Activated CD4-positive, alpha-beta T cell treated with anti-CD3 and anti-CD28 coated beads, Interleukin-2, amount 10 ng/mL, durations not matched to agents 7 days and 5 days (primary cell): ENCODE data around the gene CARD10. TPM values are rescaled to one million over a fixed set of nuclear protein-coding genes. Genes with fewer than 3 reads are reported as not detected.

Experiments used
- CTCF ChIA-PET: fragments of 350-600 bp; sonication (Branson Sonifier 250); formaldehyde crosslinking; loops from one replicate; lab custom pipeline; 2021; ENCODE audit warnings: antibody characterized with exemption; lab: Charles Lee
- POLR2A ChIA-PET: fragments of 350-600 bp; sonication (Branson Sonifier 250); formaldehyde crosslinking; loops from one replicate; lab custom pipeline; 2021; ENCODE audit warnings: antibody characterized with exemption; lab: Charles Lee
- DNase-seq: peaks from one replicate; pipeline ENCODE4 v3.0.0-alpha.2; 2020
- H3K27ac Mint-ChIP-seq: one replicate; pipeline ENCODE4 v1.8.0; 2021; ENCODE audit warnings: mild to moderate bottlenecking, moderate library complexity, mixed read lengths
- H3K27me3 Mint-ChIP-seq: one replicate; pipeline ENCODE4 v1.8.0; 2021; ENCODE audit warnings: mixed read lengths
- H3K36me3 Mint-ChIP-seq: one replicate; pipeline ENCODE4 v1.8.0; 2021; ENCODE audit warnings: low read depth, mixed read lengths
- H3K4me1 Mint-ChIP-seq: one replicate; pipeline ENCODE4 v1.8.0; 2021; ENCODE audit warnings: mixed read lengths
- H3K4me3 Mint-ChIP-seq: one replicate; pipeline ENCODE4 v1.8.0; 2021; ENCODE audit warnings: mild to moderate bottlenecking, moderate library complexity, mixed read lengths
- H3K9me3 Mint-ChIP-seq: one replicate; pipeline ENCODE4 v1.8.0; 2021; ENCODE audit warnings: mixed read lengths
- total RNA-seq, 2 experiments: library from RNA; stranded (reverse); gene quantifications; one replicate each; pipeline ENCODE4 v1.2.3, GENCODE V29; 2021

The CARD10 gene
- total RNA-seq, 2 experiments from 2014 or later: not detected

GRCh38 chr22:37457093-37457893, 61.9 kb downstream of the CARD10 start:
- Mint-ChIP-seq H3K4me1 (peaks cover 3% of the 10 kb centered on the region), H3K27me3 (no peaks in the 10 kb centered on the region), H3K4me3 (no peak overlapping the region), H3K36me3 (peaks cover 2% of the 10 kb centered on the region), H3K27ac (no peak overlapping the region), H3K9me3 (no peaks in the 10 kb centered on the region)
- ChIA-PET POLR2A (no interaction called here), CTCF (interaction anchor here (0.9 to 2.2 kb wide), 5 partner anchors 15 to 191 kb away, joined by 3 to 9 read pairs (median 4); no protein-coding TSS in a partner anchor)
- peak; percentile 89 for DNase-seq

- ChIA-PET POLR2A (no interaction called here), CTCF (interaction anchor here (0.6 to 1.0 kb wide), 4 partner anchors 16 to 190 kb away, joined by 3 to 5 read pairs (median 4); no protein-coding TSS in a partner anchor)
- no peak for DNase-seq
- Mint-ChIP-seq H3K4me1 (peaks cover 3% of the 10 kb centered on the region), H3K27ac (no peak overlapping the region), H3K4me3 (no peak overlapping the region), H3K27me3 (no peaks in the 10 kb centered on the region), H3K36me3 (peaks cover 2% of the 10 kb centered on the region), H3K9me3 (no peaks in the 10 kb centered on the region)
Measured at GRCh38 chr22:37456346-37456745, 62.9 kb downstream of the CARD10 start.

- Mint-ChIP-seq H3K27ac (no peak overlapping the region), H3K36me3 (peaks cover 2% of the 10 kb centered on the region)
Measured at GRCh38 chr22:37455896-37456295, 63.3 kb downstream of the CARD10 start.

GRCh38 chr22:37454857-37455686, 64.1 kb downstream of the CARD10 start:
- H3K27ac Mint-ChIP-seq: no peak overlapping the region
- POLR2A ChIA-PET: no interaction called here
- H3K36me3 Mint-ChIP-seq: peaks cover 2% of the 10 kb centered on the region
- H3K27me3 Mint-ChIP-seq: no peaks in the 10 kb centered on the region
- peaks cover 10% of the 10 kb centered on the region for H3K4me1 Mint-ChIP-seq
- CTCF ChIA-PET: interaction anchor here (0.7 to 1.2 kb wide), 2 partner anchors 195 to 487 kb away, joined by 3 read pairs; no protein-coding TSS in a partner anchor
- no peak for DNase-seq
- H3K9me3 Mint-ChIP-seq: no peaks in the 10 kb centered on the region
- H3K4me3 Mint-ChIP-seq: no peak overlapping the region

More at GRCh38 chr22:37455896-37456295, 63.3 kb downstream of the CARD10 start:
- no peaks in the 10 kb centered on the region for H3K27me3 Mint-ChIP-seq
- ChIA-PET POLR2A (no interaction called here), CTCF (interaction anchor here (0.7 to 1.2 kb wide), 3 partner anchors 190 to 486 kb away, joined by 3 to 5 read pairs (median 3); no protein-coding TSS in a partner anchor)
- H3K9me3 Mint-ChIP-seq: no peaks in the 10 kb centered on the region
- H3K4me3 Mint-ChIP-seq: no peak overlapping the region
- DNase-seq: no peak
- peaks cover 3% of the 10 kb centered on the region for H3K4me1 Mint-ChIP-seq

- Mint-ChIP-seq H3K27me3 (no peaks in the 10 kb centered on the region), H3K9me3 (no peaks in the 10 kb centered on the region), H3K4me1 (peaks cover 10% of the 10 kb centered on the region), H3K4me3 (no peak overlapping the region), H3K36me3 (peaks cover under 1% of the 10 kb centered on the region), H3K27ac (no peak overlapping the region)
- ChIA-PET POLR2A (no interaction called here), CTCF (interaction anchor here (1.3 kb wide), 1 partner anchor 18 kb away, joined by 3 read pairs; no protein-coding TSS in a partner anchor)
- no peak for DNase-seq
Measured at GRCh38 chr22:37453696-37454095, 65.5 kb downstream of the CARD10 start.

- POLR2A ChIA-PET: no interaction called here
- no peak overlapping the region for H3K27ac Mint-ChIP-seq
Measured at GRCh38 chr22:37451218-37451617, 68.0 kb downstream of the CARD10 start.

GRCh38 chr22:37449331-37450001, 69.7 kb downstream of the CARD10 start:
- H3K4me1 Mint-ChIP-seq: peaks cover 7% of the 10 kb centered on the region
- no peaks in the 10 kb centered on the region for H3K36me3 Mint-ChIP-seq
- no peak overlapping the region for H3K27ac Mint-ChIP-seq
- DNase-seq: no peak
- no peaks in the 10 kb centered on the region for H3K9me3 Mint-ChIP-seq
- POLR2A ChIA-PET: no interaction called here
- CTCF ChIA-PET: interaction anchor here (1.3 to 1.5 kb wide), 2 partner anchors 20 to 23 kb away, joined by 5 read pairs; no protein-coding TSS in a partner anchor
- H3K27me3 Mint-ChIP-seq: no peaks in the 10 kb centered on the region
- H3K4me3 Mint-ChIP-seq: no peak overlapping the region

More at GRCh38 chr22:37451218-37451617, 68.0 kb downstream of the CARD10 start:
- Mint-ChIP-seq H3K4me1 (peaks cover 7% of the 10 kb centered on the region), H3K4me3 (no peak overlapping the region), H3K27me3 (no peaks in the 10 kb centered on the region), H3K36me3 (no peaks in the 10 kb centered on the region), H3K9me3 (no peaks in the 10 kb centered on the region)
- CTCF ChIA-PET: no interaction called here
- no peak for DNase-seq

GRCh38 chr22:37448516-37449127, 70.6 kb downstream of the CARD10 start:
- Mint-ChIP-seq H3K9me3 (no peaks in the 10 kb centered on the region), H3K27me3 (no peaks in the 10 kb centered on the region), H3K4me3 (no peak overlapping the region), H3K4me1 (peaks cover 7% of the 10 kb centered on the region), H3K36me3 (no peaks in the 10 kb centered on the region), H3K27ac (no peak overlapping the region)
- ChIA-PET POLR2A (no interaction called here), CTCF (interaction anchor here (1.3 to 1.5 kb wide), 2 partner anchors 19 to 24 kb away, joined by 5 read pairs; no protein-coding TSS in a partner anchor)
- DNase-seq: no peak

GRCh38 chr22:37445501-37445900, 73.7 kb downstream of the CARD10 start:
- Mint-ChIP-seq H3K4me3 (no peak overlapping the region), H3K9me3 (peaks cover 3% of the 10 kb centered on the region), H3K4me1 (peaks cover 11% of the 10 kb centered on the region), H3K36me3 (no peaks in the 10 kb centered on the region), H3K27ac (no peak overlapping the region), H3K27me3 (peaks cover 9% of the 10 kb centered on the region)
- DNase-seq: no peak
- ChIA-PET CTCF (interaction anchor here (0.7 kb wide), 2 partner anchors 122 to 204 kb away, joined by 5 read pairs; no protein-coding TSS in a partner anchor), POLR2A (no interaction called here)

- DNase-seq: no peak
- no peak overlapping the region for H3K4me3 Mint-ChIP-seq
- peaks cover 11% of the 10 kb centered on the region for H3K27me3 Mint-ChIP-seq
- ChIA-PET POLR2A (no interaction called here), CTCF (interaction anchor here (1.6 kb wide), 1 partner anchor 205 kb away, joined by 3 read pairs; no protein-coding TSS in a partner anchor)
- H3K27ac Mint-ChIP-seq: no peak overlapping the region
- peaks cover 3% of the 10 kb centered on the region for H3K9me3 Mint-ChIP-seq
- peaks cover 6% of the 10 kb centered on the region for H3K4me1 Mint-ChIP-seq
- no peaks in the 10 kb centered on the region for H3K36me3 Mint-ChIP-seq
Measured at GRCh38 chr22:37443977-37444376, 75.2 kb downstream of the CARD10 start.

- Mint-ChIP-seq H3K27ac (no peak overlapping the region), H3K9me3 (peaks cover 3% of the 10 kb centered on the region), H3K4me3 (no peak overlapping the region), H3K36me3 (no peaks in the 10 kb centered on the region), H3K4me1 (peaks cover 6% of the 10 kb centered on the region), H3K27me3 (peaks cover 11% of the 10 kb centered on the region)
- ChIA-PET CTCF (interaction anchor here (1.3 kb wide), 1 partner anchor 107 kb away, joined by 3 read pairs; no protein-coding TSS in a partner anchor), POLR2A (no interaction called here)
- no peak for DNase-seq
Measured at GRCh38 chr22:37443086-37443485, 76.1 kb downstream of the CARD10 start.
